Right atrium auricular region (tissue), 2 donors: ENCODE data around the gene NRP1. TPM values are rescaled to one million over a fixed set of nuclear protein-coding genes. Genes with fewer than 3 reads are reported as not detected.

ENCODE experiments used
- DNase-seq: peaks from one replicate; pipeline ENCODE4 v3.0.0-alpha.2; 2019; ENCODE audit warnings: low spot score
- H3K27ac ChIP-seq, 2 donors: fragments of 200-600 bp; sonication (generic); 1 replicate in 1 of 2; 2 replicates in 1 of 2; pipeline ENCODE4 v1.5.1; 2016 to 2019
- H3K27me3 ChIP-seq, 2 donors: fragments of 200-600 bp; sonication (generic); one replicate each; pipeline versions ENCODE4 v1.5.1 to v1.6.0; 2017 to 2019
- H3K36me3 ChIP-seq: fragments of 200-600 bp; sonication (generic); one replicate; pipeline ENCODE4 v1.5.1; 2016
- H3K4me1 ChIP-seq, 2 donors: fragments of 200-600 bp; sonication (generic); one replicate each; pipeline versions ENCODE4 v1.5.1 to v1.6.0; 2017 to 2019
- H3K4me3 ChIP-seq, 2 donors: fragments of 200-600 bp; sonication (generic); 1 replicate in 1 of 2; 2 replicates in 1 of 2; pipeline ENCODE4 v1.5.1; 2017 to 2019; ENCODE audit warnings: mild to moderate bottlenecking in 1 of 2, moderate library complexity in 1 of 2
- H3K9me3 ChIP-seq, 2 donors: fragments of 200-600 bp; sonication (generic); one replicate each; pipeline ENCODE4 v1.5.1; 2019
- CTCF ChIP-seq, 2 donors: fragments of 200-600 bp; sonication (generic); IDR thresholded peaks; one replicate each; pipeline ENCODE4 v1.5.1; 2019; ENCODE audit warnings: antibody characterized with exemption in 2 of 2
- total RNA-seq, 2 donors: library from RNA; depleted of rRNA; stranded (reverse); fragments of >200 nt; gene quantifications; one replicate each; pipeline ENCODE4 v1.1.0, GENCODE V29; 2016

NRP1 gene
- total RNA-seq, 2 donors from 2014 or later = 54.6 to 83.1 TPM

GRCh38 chr10:33190406-33190805 lies 144.1 kb downstream of the NRP1 start:
- H3K36me3 ChIP-seq = peaks cover 33% of the 10 kb centered on the region
- TF ChIP-seq CTCF (IDR thresholded peaks at IDR 0.05) = no peak
- H3K4me3 ChIP-seq = no peak overlapping the region
- peaks cover 0 to 11% of the 10 kb centered on the region in 2 donors for H3K4me1 ChIP-seq
- H3K9me3 ChIP-seq = no peaks in the 10 kb centered on the region
- H3K27ac ChIP-seq = no peak overlapping the region
- DNase-seq = no peak
- H3K27me3 ChIP-seq = no peaks in the 10 kb centered on the region

- Histone ChIP-seq H3K27ac (no peak overlapping the region), H3K36me3 (peaks cover 39% of the 10 kb centered on the region), H3K9me3 (no peaks in the 10 kb centered on the region), H3K4me3 (no peak overlapping the region), H3K27me3 (no peaks in the 10 kb centered on the region), H3K4me1 (peaks cover 0 to 11% of the 10 kb centered on the region in 2 donors)
- DNase-seq = no peak
- no peak for TF ChIP-seq CTCF (IDR thresholded peaks at IDR 0.05)
These were observed 144.7 kb downstream of the NRP1 start for GRCh38 chr10:33189808-33190207.

- TF ChIP-seq CTCF (IDR thresholded peaks at IDR 0.05) = no peak
- Histone ChIP-seq H3K27ac (no peak overlapping the region), H3K36me3 (peaks cover 43% of the 10 kb centered on the region)
These were observed 145.1 kb downstream of the NRP1 start for GRCh38 chr10:33189363-33189762.

GRCh38 chr10:33187427-33187999 lies 147.0 kb downstream of the NRP1 start:
- Histone ChIP-seq H3K4me3 (no peak overlapping the region), H3K9me3 (no peaks in the 10 kb centered on the region), H3K27ac (no peak overlapping the region), H3K4me1 (no peaks in the 10 kb centered on the region), H3K36me3 (peaks cover 54% of the 10 kb centered on the region), H3K27me3 (no peaks in the 10 kb centered on the region)
- DNase-seq = no peak
- no peak for TF ChIP-seq CTCF (IDR thresholded peaks at IDR 0.05)

More at GRCh38 chr10:33189363-33189762, 145.1 kb downstream of the NRP1 start:
- Histone ChIP-seq H3K9me3 (no peaks in the 10 kb centered on the region), H3K27me3 (no peaks in the 10 kb centered on the region), H3K4me1 (peaks cover 0 to 11% of the 10 kb centered on the region in 2 donors), H3K4me3 (no peak overlapping the region)
- no peak for DNase-seq

GRCh38 chr10:33186150-33186549 lies 148.3 kb downstream of the NRP1 start:
- DNase-seq = no peak
- Histone ChIP-seq H3K27me3 (no peaks in the 10 kb centered on the region), H3K36me3 (peaks cover 67% of the 10 kb centered on the region), H3K9me3 (no peaks in the 10 kb centered on the region), H3K4me3 (no peak overlapping the region), H3K4me1 (no peaks in the 10 kb centered on the region), H3K27ac (no peak overlapping the region)
- no peak for TF ChIP-seq CTCF (IDR thresholded peaks at IDR 0.05)

GRCh38 chr10:33183655-33184054 lies 150.8 kb downstream of the NRP1 start:
- H3K36me3 ChIP-seq = peaks cover 78% of the 10 kb centered on the region

More at GRCh38 chr10:33183655-33184054, 150.8 kb downstream of the NRP1 start:
- no peak for TF ChIP-seq CTCF (IDR thresholded peaks at IDR 0.05)
- no peak for DNase-seq
- Histone ChIP-seq H3K27me3 (no peaks in the 10 kb centered on the region), H3K9me3 (no peaks in the 10 kb centered on the region), H3K4me1 (peaks cover 0 to 9% of the 10 kb centered on the region in 2 donors), H3K27ac (no peak overlapping the region), H3K4me3 (no peak overlapping the region)
